Fibroblast of lung (primary cell): ENCODE measurements around the gene RHBDF2. TPM values are rescaled to one million over a fixed set of nuclear protein-coding genes. Genes with fewer than 3 reads are reported as not detected.

Source experiments
- DNase-seq, 2 donors: peaks; one replicate each; pipeline versions ENCODE4 v3.0.0 to v3.0.0-alpha.2; 2010; ENCODE audit warnings: low read depth in 2 of 2
- H2AFZ ChIP-seq: 2 replicates; pipeline ENCODE4 v1.5.1; 2012; ENCODE audit warnings: low read length, control low read depth, inconsistent platforms
- H3K27ac ChIP-seq: 2 replicates; pipeline ENCODE4 v1.5.1; 2011; ENCODE audit warnings: low read length, control low read depth; ENCODE audit not compliant: insufficient read depth
- H3K27me3 ChIP-seq: 2 replicates; pipeline ENCODE4 v1.5.1; 2011; ENCODE audit warnings: mild to moderate bottlenecking, low read length; ENCODE audit not compliant: control insufficient read depth, insufficient read depth
- H3K36me3 ChIP-seq: 2 replicates; pipeline ENCODE4 v1.5.1; 2011; ENCODE audit warnings: low read length; ENCODE audit not compliant: control insufficient read depth, insufficient read depth
- H3K4me1 ChIP-seq: 2 replicates; pipeline ENCODE4 v1.5.1; 2011; ENCODE audit warnings: low read length; ENCODE audit not compliant: control insufficient read depth, insufficient read depth; ENCODE audit errors: extremely low read depth
- H3K4me2 ChIP-seq: 2 replicates; pipeline ENCODE4 v1.5.1; 2011; ENCODE audit warnings: low read length, control low read depth; ENCODE audit not compliant: insufficient read depth; ENCODE audit errors: extremely low read depth
- H3K4me3 ChIP-seq, 4 experiments: fragments of 200-600 bp in 1 of 4; sonication (generic) in 1 of 4; replicated peaks in 1 of 4; 2 replicates each; pipeline ENCODE4 v1.5.1; 2011 to 2016; ENCODE audit warnings: low read length in 4 of 4, low read depth in 3 of 4, mild to moderate bottlenecking in 3 of 4, control low read depth in 2 of 4, inconsistent platforms in 1 of 4, mixed read lengths in 1 of 4; ENCODE audit not compliant: insufficient read depth in 1 of 4; ENCODE audit errors: control extremely low read depth in 1 of 4
- H3K79me2 ChIP-seq: 2 replicates; pipeline ENCODE4 v1.5.1; 2012; ENCODE audit warnings: mild to moderate bottlenecking, low read length, inconsistent platforms; ENCODE audit not compliant: control insufficient read depth, insufficient read depth
- H3K9ac ChIP-seq: 2 replicates; pipeline ENCODE4 v1.5.1; 2011; ENCODE audit warnings: mild to moderate bottlenecking, low read length, control low read depth; ENCODE audit not compliant: insufficient read depth
- H3K9me3 ChIP-seq: 2 replicates; pipeline ENCODE4 v1.5.1; 2012; ENCODE audit warnings: low read depth, low read length; ENCODE audit not compliant: control insufficient read depth, insufficient read depth
- H4K20me1 ChIP-seq: 2 replicates; pipeline ENCODE4 v1.5.1; 2011; ENCODE audit warnings: low read length; ENCODE audit not compliant: control insufficient read depth, insufficient read depth; ENCODE audit errors: extremely low read depth
- CTCF ChIP-seq, 2 donors: IDR thresholded peaks in 1 of 2; conservative IDR thresholded peaks in 1 of 2; 1 replicate in 1 of 2; 2 replicates in 1 of 2; pipeline ENCODE4 v1.5.1; 2011 to 2012; ENCODE audit warnings: low read length in 2 of 2, control low read depth in 1 of 2, inconsistent platforms in 1 of 2, low read depth in 1 of 2, mild to moderate bottlenecking in 1 of 2
- EZH2 ChIP-seq: IDR thresholded peaks from 2 replicates; pipeline ENCODE4 v1.5.1; 2012; ENCODE audit warnings: low read length, control low read depth, mild to moderate bottlenecking; ENCODE audit errors: missing control alignments
- polyA plus RNA-seq, 2 donors: library from polyadenylated mRNA; depleted of rRNA in 1 of 2; stranded (reverse) in 1 of 2; unstranded in 1 of 2; fragments of >200 nt; gene quantifications; 2 replicates each; pipeline ENCODE4 v1.2.1, GENCODE V29; 2011 to 2012; ENCODE audit warnings: missing spikeins in 1 of 2
- total RNA-seq: library from RNA; depleted of rRNA; stranded (reverse); fragments of >200 nt; gene quantifications from 2 replicates; pipeline ENCODE4 v1.2.1, GENCODE V29; 2014

Gene RHBDF2
- total and polyA plus RNA-seq, 2 donors (not counting 1 experiment from before 2014, with no cell fraction given), result 0.94 to 5.1 TPM

- peak; percentile 39 to 60 for DNase-seq
- no peak overlapping the region for H3K4me2 ChIP-seq
- peak; percentile 78 to 87 for TF ChIP-seq CTCF (conservative IDR thresholded peaks at IDR 0.05 in 1 of 2, IDR thresholded peaks at IDR 0.05 in 1 of 2; ENCODE audit: low read depth in 1 of 2, low read length in 2 of 2)
- no peak for TF ChIP-seq EZH2
Observed at GRCh38 chr17:76506408-76507345, 5.5 kb upstream of the RHBDF2 start.

GRCh38 chr17:76504117-76504516 is 2.9 kb upstream of the RHBDF2 start:
- no peaks in the 10 kb centered on the region for H3K36me3 ChIP-seq
- no peaks in the 10 kb centered on the region for H3K9me3 ChIP-seq
- TF ChIP-seq EZH2 (no peak), CTCF (conservative IDR thresholded peaks at IDR 0.05 in 1 of 2, IDR thresholded peaks at IDR 0.05 in 1 of 2; ENCODE audit: low read depth in 1 of 2, low read length in 2 of 2) (no peak)
- no peak overlapping the region for H3K4me2 ChIP-seq
- H3K27ac ChIP-seq, result no peak overlapping the region
- peaks cover 4% of the 10 kb centered on the region for H3K4me1 ChIP-seq
- no peak overlapping the region for H3K9ac ChIP-seq
- H3K27me3 ChIP-seq, result peaks cover 2% of the 10 kb centered on the region
- no peak overlapping the region for H2AFZ ChIP-seq
- H4K20me1 ChIP-seq, result no peaks in the 10 kb centered on the region
- no peak overlapping the region for H3K4me3 ChIP-seq
- H3K79me2 ChIP-seq, result no peaks in the 10 kb centered on the region
- no peak for DNase-seq

More at GRCh38 chr17:76506408-76507345, 5.5 kb upstream of the RHBDF2 start:
- Histone ChIP-seq H2AFZ (no peak overlapping the region), H4K20me1 (no peaks in the 10 kb centered on the region), H3K4me3 (no peak overlapping the region), H3K27ac (no peak overlapping the region), H3K79me2 (no peaks in the 10 kb centered on the region), H3K9ac (no peak overlapping the region), H3K36me3 (no peaks in the 10 kb centered on the region), H3K27me3 (peaks cover 4% of the 10 kb centered on the region), H3K4me1 (peaks cover 4% of the 10 kb centered on the region), H3K9me3 (no peaks in the 10 kb centered on the region)

GRCh38 chr17:76502341-76503211 is 1.4 kb upstream of the RHBDF2 start:
- Histone ChIP-seq H4K20me1 (no peaks in the 10 kb centered on the region), H3K27ac (no peak overlapping the region), H3K79me2 (no peaks in the 10 kb centered on the region), H3K9me3 (no peaks in the 10 kb centered on the region), H2AFZ (no peak overlapping the region), H3K4me3 (no peak overlapping the region), H3K9ac (no peak overlapping the region), H3K4me2 (no peak overlapping the region), H3K4me1 (peaks cover 17% of the 10 kb centered on the region), H3K36me3 (no peaks in the 10 kb centered on the region), H3K27me3 (peaks cover 2% of the 10 kb centered on the region)
- DNase-seq, result no peak
- TF ChIP-seq CTCF (conservative IDR thresholded peaks at IDR 0.05 in 1 of 2, IDR thresholded peaks at IDR 0.05 in 1 of 2; ENCODE audit: low read depth in 1 of 2, low read length in 2 of 2) (no peak), EZH2 (no peak)
